Fibroblast of lung (primary cell): Measurements from ENCODE around the gene TNFSF12. TPM values are rescaled to one million over a fixed set of nuclear protein-coding genes. Genes with fewer than 3 reads are reported as not detected.

Experiments
- DNase-seq, 2 donors: peaks; one replicate each; pipeline versions ENCODE4 v3.0.0 to v3.0.0-alpha.2; 2010; ENCODE audit warnings: low read depth in 2 of 2
- H2AFZ ChIP-seq: 2 replicates; pipeline ENCODE4 v1.5.1; 2012; ENCODE audit warnings: low read length, control low read depth, inconsistent platforms
- H3K27ac ChIP-seq: 2 replicates; pipeline ENCODE4 v1.5.1; 2011; ENCODE audit warnings: low read length, control low read depth; ENCODE audit not compliant: insufficient read depth
- H3K27me3 ChIP-seq: 2 replicates; pipeline ENCODE4 v1.5.1; 2011; ENCODE audit warnings: mild to moderate bottlenecking, low read length; ENCODE audit not compliant: control insufficient read depth, insufficient read depth
- H3K36me3 ChIP-seq: 2 replicates; pipeline ENCODE4 v1.5.1; 2011; ENCODE audit warnings: low read length; ENCODE audit not compliant: control insufficient read depth, insufficient read depth
- H3K4me1 ChIP-seq: 2 replicates; pipeline ENCODE4 v1.5.1; 2011; ENCODE audit warnings: low read length; ENCODE audit not compliant: control insufficient read depth, insufficient read depth; ENCODE audit errors: extremely low read depth
- H3K4me2 ChIP-seq: 2 replicates; pipeline ENCODE4 v1.5.1; 2011; ENCODE audit warnings: low read length, control low read depth; ENCODE audit not compliant: insufficient read depth; ENCODE audit errors: extremely low read depth
- H3K4me3 ChIP-seq, 4 experiments: fragments of 200-600 bp in 1 of 4; sonication (generic) in 1 of 4; replicated peaks in 1 of 4; 2 replicates each; pipeline ENCODE4 v1.5.1; 2011 to 2016; ENCODE audit warnings: low read length in 4 of 4, low read depth in 3 of 4, mild to moderate bottlenecking in 3 of 4, control low read depth in 2 of 4, inconsistent platforms in 1 of 4, mixed read lengths in 1 of 4; ENCODE audit not compliant: insufficient read depth in 1 of 4; ENCODE audit errors: control extremely low read depth in 1 of 4
- H3K79me2 ChIP-seq: 2 replicates; pipeline ENCODE4 v1.5.1; 2012; ENCODE audit warnings: mild to moderate bottlenecking, low read length, inconsistent platforms; ENCODE audit not compliant: control insufficient read depth, insufficient read depth
- H3K9ac ChIP-seq: 2 replicates; pipeline ENCODE4 v1.5.1; 2011; ENCODE audit warnings: mild to moderate bottlenecking, low read length, control low read depth; ENCODE audit not compliant: insufficient read depth
- H3K9me3 ChIP-seq: 2 replicates; pipeline ENCODE4 v1.5.1; 2012; ENCODE audit warnings: low read depth, low read length; ENCODE audit not compliant: control insufficient read depth, insufficient read depth
- H4K20me1 ChIP-seq: 2 replicates; pipeline ENCODE4 v1.5.1; 2011; ENCODE audit warnings: low read length; ENCODE audit not compliant: control insufficient read depth, insufficient read depth; ENCODE audit errors: extremely low read depth
- CTCF ChIP-seq, 2 donors: IDR thresholded peaks in 1 of 2; conservative IDR thresholded peaks in 1 of 2; 1 replicate in 1 of 2; 2 replicates in 1 of 2; pipeline ENCODE4 v1.5.1; 2011 to 2012; ENCODE audit warnings: low read length in 2 of 2, control low read depth in 1 of 2, inconsistent platforms in 1 of 2, low read depth in 1 of 2, mild to moderate bottlenecking in 1 of 2
- EZH2 ChIP-seq: IDR thresholded peaks from 2 replicates; pipeline ENCODE4 v1.5.1; 2012; ENCODE audit warnings: low read length, control low read depth, mild to moderate bottlenecking; ENCODE audit errors: missing control alignments
- polyA plus RNA-seq, 2 donors: library from polyadenylated mRNA; depleted of rRNA in 1 of 2; stranded (reverse) in 1 of 2; unstranded in 1 of 2; fragments of >200 nt; gene quantifications; 2 replicates each; pipeline ENCODE4 v1.2.1, GENCODE V29; 2011 to 2012; ENCODE audit warnings: missing spikeins in 1 of 2
- total RNA-seq: library from RNA; depleted of rRNA; stranded (reverse); fragments of >200 nt; gene quantifications from 2 replicates; pipeline ENCODE4 v1.2.1, GENCODE V29; 2014

Gene TNFSF12
- total and polyA plus RNA-seq, 2 donors (not counting 1 experiment from before 2014, with no cell fraction given) = 9.6 to 34.4 TPM

- peak overlapping the region; percentile 66 for H3K4me2 ChIP-seq
- peaks cover 36% of the 10 kb centered on the region for H3K79me2 ChIP-seq
- H3K9me3 ChIP-seq = no peaks in the 10 kb centered on the region
- no peak overlapping the region for H2AFZ ChIP-seq
- no peak overlapping the region for H3K9ac ChIP-seq
- TF ChIP-seq CTCF (conservative IDR thresholded peaks at IDR 0.05 in 1 of 2, IDR thresholded peaks at IDR 0.05 in 1 of 2; ENCODE audit: low read depth in 1 of 2, low read length in 2 of 2) (peak in 1 of 2 donors; percentile 14), EZH2 (no peak)
- peaks cover 15% of the 10 kb centered on the region for H3K36me3 ChIP-seq
- no peaks in the 10 kb centered on the region for H4K20me1 ChIP-seq
- peaks cover 58% of the 10 kb centered on the region for H3K4me1 ChIP-seq
- H3K27me3 ChIP-seq = no peaks in the 10 kb centered on the region
- H3K4me3 ChIP-seq = no peak overlapping the region
- peak overlapping the region; percentile 73 for H3K27ac ChIP-seq
- DNase-seq = no peak
Observed at GRCh38 chr17:7586673-7587419, 38.0 kb downstream of the TNFSF12 start.

GRCh38 chr17:7587420-7588151, 38.7 kb downstream of the TNFSF12 start:
- TF ChIP-seq EZH2 (no peak), CTCF (conservative IDR thresholded peaks at IDR 0.05 in 1 of 2, IDR thresholded peaks at IDR 0.05 in 1 of 2; ENCODE audit: low read depth in 1 of 2, low read length in 2 of 2) (peak in 1 of 2 donors; percentile 24)
- H3K4me1 ChIP-seq = peaks cover 54% of the 10 kb centered on the region
- H3K4me2 ChIP-seq = peak overlapping the region; percentile 94
- no peak overlapping the region for H2AFZ ChIP-seq
- peak overlapping the region; percentile 78 for H3K27ac ChIP-seq
- H4K20me1 ChIP-seq = no peaks in the 10 kb centered on the region
- no peak overlapping the region for H3K9ac ChIP-seq
- peaks cover 22% of the 10 kb centered on the region for H3K36me3 ChIP-seq
- DNase-seq = peak; percentile 91 to 97
- H3K79me2 ChIP-seq = peaks cover 31% of the 10 kb centered on the region
- H3K9me3 ChIP-seq = no peaks in the 10 kb centered on the region
- H3K4me3 ChIP-seq = peak overlapping the region in 1 of 4 experiments; percentile 43
- H3K27me3 ChIP-seq = no peaks in the 10 kb centered on the region

- H3K9me3 ChIP-seq = no peaks in the 10 kb centered on the region
- no peaks in the 10 kb centered on the region for H3K27me3 ChIP-seq
- H3K36me3 ChIP-seq = peaks cover 27% of the 10 kb centered on the region
- H4K20me1 ChIP-seq = no peaks in the 10 kb centered on the region
- no peak for DNase-seq
- peak overlapping the region; percentile 47 for H3K9ac ChIP-seq
- TF ChIP-seq CTCF (conservative IDR thresholded peaks at IDR 0.05 in 1 of 2, IDR thresholded peaks at IDR 0.05 in 1 of 2; ENCODE audit: low read depth in 1 of 2, low read length in 2 of 2) (no peak), EZH2 (no peak)
- H3K4me2 ChIP-seq = peak overlapping the region; percentile 94
- peaks cover 48% of the 10 kb centered on the region for H3K4me1 ChIP-seq
- peak overlapping the region in 3 of 4 experiments; percentile 19 to 43 (median 26) for H3K4me3 ChIP-seq
- peaks cover 27% of the 10 kb centered on the region for H3K79me2 ChIP-seq
- H2AFZ ChIP-seq = no peak overlapping the region
- peak overlapping the region; percentile 78 for H3K27ac ChIP-seq
Observed at GRCh38 chr17:7588553-7589203, 39.8 kb downstream of the TNFSF12 start.
